GM21360 (cell line): ENCODE data around the gene TMEM235.
A peak's percentile ranks its signal among the peaks of the same experiment; 100 is the strongest.
"Not testable (repeated sequence)": the region's sequence is repeated elsewhere in the genome, so short reads cannot be mapped to it uniquely, and the experiment has no call there.

Experiments used
- ATAC-seq: cut with Tn5 transposase; IDR thresholded peaks from one replicate; pipeline ENCODE4 v1.9.1; 2021; ENCODE audit warnings: mild to moderate bottlenecking, moderate library complexity; ENCODE audit not compliant: unreplicated experiment

The TMEM235 gene

DNA sequence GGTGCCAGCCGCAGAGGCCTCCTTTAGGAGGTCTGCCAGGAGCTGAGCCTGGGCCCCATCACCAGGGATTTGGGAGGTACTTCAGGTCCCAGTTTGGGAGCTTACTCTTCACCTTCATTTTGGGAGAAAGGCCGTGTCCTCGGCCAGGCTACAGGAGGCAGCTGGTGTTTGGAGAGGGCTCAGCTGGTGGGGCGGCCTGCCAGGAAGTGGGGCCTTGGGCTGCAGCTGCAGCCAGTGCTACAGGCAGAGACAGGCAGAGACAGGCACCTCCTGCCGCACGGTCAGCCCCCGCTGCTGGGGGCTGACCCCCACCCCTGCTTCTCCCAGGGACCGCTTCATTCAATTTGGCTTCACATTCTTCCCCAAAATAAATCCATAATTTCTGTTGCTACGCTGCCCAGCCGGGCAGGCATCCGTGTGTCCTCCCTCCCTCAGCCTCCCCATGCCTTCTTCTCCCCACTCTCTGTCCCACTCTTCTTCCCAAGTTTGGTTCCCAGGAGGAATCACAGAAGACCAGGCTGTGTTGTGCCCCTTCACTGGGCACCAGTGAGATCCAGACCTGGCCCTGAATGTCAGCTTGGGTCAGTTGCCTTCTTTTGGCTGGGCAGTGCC lies 6.1 kb downstream of the TMEM235 start:
- no peak for ATAC-seq

DNA sequence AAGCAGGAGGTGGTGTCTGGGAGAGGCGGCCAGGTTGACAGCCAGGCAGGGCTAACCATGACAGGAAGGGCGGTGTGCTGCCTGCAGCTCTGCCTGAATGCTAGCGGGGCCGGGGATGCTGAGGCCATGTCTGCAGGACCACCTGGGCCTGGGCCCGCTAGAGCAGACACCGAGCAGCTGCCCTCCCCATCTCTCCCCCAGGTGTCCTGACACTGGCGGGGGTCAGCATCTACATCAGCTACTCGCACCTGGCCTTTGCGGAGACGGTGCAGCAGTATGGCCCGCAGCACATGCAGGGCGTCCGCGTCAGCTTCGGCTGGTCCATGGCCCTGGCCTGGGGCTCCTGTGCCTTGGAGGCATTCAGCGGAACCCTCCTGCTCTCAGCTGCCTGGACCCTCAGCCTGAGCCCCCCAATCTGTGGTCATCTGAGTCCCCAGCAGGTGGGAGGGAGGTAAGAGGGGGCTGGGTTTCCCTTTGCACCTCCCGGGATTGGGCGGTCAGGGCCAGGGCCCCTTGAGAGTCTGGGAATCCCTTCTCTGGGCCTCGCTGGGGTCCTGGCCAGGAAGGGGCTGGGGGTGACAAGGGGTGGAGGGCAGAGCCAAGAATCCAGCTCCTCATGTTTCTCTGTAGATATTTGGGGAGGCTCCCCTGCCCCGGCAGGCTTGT lies 7.5 kb downstream of the TMEM235 start:
- ATAC-seq = no peak

DNA sequence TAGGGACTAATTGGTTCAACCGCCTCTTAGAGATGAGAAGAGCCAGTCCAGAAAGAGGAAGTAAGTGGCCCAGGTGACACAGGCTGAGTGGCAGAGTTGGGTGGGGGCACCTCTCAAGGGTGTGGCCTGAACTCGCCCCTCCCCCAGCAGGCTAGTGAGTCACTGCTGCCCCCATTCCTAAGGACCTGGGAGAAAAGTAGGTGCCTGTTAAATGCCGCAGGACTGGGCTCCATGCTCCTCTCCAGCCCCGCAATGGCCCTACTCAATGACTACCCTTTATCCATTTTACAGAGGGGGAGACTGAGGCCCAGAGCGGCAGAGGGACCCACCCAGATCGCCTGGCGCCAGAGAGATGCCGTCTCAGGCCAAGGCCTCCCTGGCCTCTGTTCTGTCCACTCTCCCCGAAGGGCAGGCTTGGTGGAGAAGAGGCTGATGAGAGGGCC lies 8.1 kb downstream of the TMEM235 start:
- ATAC-seq = no peak

DNA sequence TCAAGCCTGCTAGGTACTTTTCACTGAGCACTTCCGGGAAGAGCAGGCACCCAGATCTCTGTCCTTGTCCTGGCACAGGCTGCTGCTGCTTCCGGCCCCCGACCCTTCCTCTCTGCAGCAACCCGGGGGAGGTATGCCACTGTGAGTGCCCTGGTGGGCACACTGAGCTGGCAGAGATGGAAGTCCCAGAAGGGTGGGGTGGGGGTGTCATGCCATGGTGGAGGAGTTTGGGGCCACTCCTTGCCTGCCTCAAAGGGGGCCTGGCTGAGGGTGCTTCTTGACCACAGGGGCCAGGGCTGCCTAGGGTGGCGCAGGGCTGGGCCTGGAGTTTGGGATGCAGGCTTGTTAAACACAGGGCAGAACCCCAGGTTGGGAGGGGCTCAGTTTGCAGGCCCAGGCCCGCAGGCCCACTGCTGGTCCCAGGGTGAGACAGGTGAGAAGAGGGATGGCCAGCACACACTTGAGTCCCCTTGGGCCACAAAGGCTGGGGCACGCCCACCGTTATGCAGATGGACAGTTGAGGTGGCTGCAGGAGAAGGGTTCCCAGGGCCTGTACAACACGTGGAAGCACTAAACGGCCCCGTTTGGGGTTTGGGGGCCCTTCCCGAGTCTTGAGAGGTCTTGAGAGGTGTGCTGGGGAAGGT lies 8.7 kb downstream of the TMEM235 start:
- no peak for ATAC-seq

DNA sequence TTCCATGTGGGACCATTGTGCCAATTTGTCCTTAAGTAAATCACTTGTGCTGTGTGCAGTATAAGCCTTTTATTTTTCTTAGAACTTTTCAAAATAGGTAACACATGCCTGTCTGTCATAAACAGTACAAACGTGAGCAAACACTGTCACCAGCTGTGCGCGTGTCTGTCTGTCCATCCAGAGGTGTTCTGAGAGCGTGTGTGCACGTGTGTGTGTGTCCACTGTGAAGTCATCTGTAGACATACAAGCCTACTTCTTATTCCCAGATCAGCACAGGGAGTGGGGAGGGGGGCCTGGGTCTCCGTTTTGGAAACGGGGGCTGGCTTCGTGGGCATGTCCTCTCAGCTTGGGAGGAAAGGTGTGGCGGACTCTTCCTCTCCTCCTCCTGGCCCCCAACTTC lies 9.4 kb downstream of the TMEM235 start:
- no peak for ATAC-seq

DNA sequence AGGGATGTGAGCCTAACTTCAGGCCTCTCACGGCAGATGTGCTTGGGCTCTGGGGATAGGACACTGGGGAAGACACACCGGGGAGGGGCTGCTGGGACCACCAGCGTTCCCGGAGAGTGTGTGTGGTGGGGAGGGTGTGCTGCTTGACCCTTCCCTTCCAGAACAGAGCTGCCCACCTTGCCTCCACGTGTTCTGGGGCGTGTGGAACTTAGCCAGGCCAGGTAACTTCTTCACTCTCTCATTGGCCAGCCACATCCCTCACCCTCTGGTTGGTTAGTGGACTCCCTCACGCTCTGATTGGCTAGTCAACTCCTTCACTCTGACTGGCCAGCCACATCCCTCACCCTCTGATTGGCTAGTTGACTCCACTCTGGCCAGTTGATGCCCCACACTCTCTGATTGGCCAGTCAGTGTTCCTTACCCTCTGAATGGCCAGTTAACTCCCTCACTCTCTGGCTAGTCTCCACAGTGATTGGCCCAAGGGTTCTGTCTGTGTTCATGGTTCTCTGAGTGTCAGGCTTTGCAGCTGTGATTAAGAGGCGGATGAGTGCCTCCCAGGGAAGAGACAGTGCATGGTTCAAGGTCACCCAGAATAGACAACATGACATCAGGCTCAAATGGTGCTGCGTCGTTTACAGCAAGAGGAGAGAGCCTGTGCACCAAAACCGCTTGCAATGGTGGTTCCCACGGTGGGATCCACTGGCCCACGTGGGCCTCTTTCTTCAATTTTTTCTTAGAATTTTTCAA lies 10.0 kb downstream of the TMEM235 start:
- no peak for ATAC-seq

DNA sequence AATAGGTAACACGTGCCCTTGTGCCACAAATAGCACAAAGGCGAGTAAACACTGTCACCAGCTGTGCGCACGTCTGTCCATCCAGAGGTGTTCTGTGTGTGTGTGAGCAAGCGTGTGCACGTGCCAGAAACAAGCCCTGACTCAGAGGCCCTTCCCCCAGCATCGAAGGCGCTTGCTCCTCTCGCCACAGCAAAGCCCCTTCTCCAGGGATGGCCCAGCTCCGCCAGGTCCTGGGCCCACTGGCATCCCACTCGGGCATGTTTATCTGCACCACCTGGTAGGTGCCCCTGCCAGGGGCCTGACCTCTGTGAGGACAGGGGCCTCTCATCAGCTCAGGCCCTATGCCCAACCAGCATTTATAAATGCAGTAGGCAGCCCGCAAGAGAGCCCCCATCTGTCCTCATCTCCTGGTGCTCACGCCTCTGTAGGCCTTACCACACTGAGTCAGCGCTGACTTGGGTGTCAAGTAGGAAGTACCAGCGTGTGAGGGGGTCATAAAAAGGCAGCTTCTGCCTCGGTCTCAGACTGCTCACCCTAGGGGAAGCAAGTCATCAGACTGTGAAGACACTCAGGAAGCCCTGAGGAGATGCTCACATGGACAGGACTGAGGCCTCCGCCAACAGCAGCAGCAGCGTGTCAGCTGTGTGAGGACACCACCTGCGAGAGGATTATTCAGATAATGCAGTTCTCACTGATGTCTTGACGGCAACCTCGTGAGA lies 10.8 kb downstream of the TMEM235 start:
- ATAC-seq = no peak

DNA sequence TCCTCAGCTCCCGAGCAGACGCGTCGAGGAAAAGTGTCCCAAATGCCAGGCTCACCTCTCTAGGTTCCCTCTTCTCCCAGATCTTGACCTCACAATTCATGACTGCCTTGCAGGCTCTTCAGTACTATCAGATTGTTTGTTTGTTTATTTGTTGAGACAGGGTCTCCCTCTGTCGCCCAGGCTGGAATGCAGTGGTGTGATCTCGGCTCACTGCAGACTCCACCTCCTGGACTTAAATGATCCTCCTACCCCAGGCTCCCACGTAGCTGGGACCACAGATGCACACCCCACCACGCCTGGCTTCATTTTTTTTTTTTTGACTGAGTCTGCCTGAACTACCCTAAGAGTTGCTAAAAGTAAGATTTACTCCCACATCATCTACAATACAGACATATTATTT lies 15.9 kb downstream of the TMEM235 start:
- ATAC-seq = no peak

DNA sequence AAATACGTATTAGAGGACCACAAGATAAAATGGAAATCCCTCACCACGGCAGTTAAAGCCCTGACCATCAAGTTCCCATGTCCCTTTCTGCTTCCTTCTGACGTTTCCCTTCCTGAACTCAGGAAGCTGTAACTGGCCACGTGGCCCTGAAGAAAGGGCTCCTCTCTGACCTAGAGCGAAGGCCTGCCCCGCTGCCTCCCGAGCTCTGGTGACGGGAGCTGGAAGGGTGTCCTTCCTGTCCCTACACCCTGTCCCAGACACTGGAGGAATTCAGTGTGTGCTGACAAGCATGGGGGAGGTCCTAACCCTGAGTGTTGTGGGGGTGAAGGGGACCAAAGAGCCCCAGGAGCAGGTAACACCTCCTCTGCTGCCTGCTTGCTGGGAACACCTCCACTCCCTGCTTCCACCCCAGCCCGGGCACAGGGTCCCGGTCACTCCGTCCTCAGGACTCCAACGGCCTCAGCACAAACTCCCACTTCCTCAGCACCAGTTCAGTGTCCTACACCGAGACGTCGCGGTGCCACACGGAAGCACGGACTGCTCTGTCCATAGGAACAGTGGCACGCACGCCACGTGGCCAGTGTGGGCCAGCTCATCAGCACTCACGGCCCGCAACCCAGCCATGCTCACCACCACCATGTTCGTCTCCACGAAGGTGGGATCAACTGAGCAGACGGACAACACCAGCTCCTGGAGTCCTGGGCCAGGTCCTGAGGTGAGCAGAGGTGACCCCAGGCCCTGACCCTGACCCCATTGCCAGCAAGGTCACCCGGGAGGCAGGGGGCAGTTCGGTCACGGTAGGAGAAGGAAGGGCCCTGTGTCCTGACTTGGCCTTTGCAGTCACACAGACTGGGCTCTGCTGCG lies 16.9 kb downstream of the TMEM235 start:
- no peak for ATAC-seq

DNA sequence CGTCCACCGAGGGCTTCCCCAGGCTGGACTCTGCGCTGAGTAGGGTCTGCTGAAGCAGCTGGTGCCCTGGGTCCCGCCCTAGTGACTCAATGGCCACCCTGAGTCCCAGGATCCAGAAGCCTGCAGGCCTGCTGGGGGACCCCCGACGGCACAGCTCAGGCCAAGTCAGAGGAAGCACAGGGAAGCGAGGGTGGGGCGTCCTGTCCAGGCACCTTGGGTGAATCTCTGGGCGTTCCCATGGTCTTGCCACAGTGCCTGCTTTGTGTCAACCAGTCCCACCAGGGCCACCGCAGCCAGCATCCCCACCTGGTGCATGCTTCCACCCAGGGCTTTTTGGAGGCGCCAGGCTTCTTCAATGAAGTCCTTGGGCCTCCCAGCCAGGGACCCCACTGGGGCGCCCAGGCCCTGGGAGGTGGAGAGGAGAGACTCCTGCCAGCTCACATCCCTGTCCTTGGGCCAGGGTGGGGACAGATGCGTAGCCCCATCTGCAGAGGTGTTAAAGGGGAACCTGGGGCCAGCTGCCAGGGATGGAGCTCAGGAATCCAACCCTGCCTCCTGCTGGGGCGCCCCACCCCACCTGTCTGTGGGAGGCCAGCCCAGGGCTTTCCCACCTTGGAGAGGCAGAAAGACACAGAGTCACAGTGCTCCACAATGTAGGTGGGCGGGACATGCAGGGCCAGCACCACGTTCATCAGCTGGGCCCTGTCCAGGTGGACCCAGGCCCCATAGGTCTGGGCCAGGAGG lies 17.8 kb downstream of the TMEM235 start:
- ATAC-seq = no peak

DNA sequence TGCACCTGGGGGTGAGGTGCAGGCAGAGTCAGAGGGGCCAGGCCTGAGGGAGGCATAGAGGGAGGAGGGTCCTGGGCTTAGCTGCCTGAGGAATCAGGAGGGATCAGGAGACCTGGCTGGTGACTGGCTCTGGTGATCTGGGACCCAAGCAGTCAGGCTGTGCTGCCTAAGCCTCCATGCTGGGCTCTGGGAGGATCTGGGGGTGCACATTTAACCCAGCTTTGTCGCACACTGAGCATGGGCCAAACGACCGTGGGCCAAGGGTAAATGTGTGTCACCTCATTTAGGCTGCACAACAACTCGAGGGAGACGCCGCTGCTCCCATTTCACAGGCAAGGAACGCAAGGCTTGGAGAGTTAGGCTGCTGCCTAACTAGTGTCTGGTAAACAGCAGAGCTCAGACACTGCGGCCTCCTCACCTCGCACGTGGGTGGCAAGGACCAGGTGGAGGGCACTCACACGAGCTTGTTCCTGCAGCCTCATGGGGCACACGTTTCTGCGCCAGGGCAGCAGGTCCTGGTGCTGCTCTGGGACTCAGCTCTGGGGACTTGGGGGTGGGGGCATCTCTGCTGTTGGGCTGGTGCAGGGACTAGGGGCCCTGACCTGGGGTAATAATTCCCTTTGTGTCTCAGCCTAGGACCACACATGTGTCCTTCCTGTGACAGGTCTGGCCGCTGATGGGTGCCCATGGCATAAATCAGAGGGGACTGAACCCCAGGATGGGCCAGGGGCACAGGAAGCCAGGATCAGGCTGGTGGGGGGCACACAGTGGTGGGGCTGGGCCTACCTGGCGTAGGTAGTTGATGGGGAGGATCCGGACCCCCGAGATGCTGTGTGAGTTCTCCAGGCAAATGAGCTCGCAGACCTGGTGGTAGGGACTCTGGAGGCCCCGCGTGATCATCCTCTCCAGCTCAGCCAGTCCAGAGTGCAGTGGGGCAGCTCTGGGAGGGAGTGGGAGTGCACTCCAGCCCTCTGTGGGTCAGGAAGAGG lies 18.7 kb downstream of the TMEM235 start:
- ATAC-seq = no peak

DNA sequence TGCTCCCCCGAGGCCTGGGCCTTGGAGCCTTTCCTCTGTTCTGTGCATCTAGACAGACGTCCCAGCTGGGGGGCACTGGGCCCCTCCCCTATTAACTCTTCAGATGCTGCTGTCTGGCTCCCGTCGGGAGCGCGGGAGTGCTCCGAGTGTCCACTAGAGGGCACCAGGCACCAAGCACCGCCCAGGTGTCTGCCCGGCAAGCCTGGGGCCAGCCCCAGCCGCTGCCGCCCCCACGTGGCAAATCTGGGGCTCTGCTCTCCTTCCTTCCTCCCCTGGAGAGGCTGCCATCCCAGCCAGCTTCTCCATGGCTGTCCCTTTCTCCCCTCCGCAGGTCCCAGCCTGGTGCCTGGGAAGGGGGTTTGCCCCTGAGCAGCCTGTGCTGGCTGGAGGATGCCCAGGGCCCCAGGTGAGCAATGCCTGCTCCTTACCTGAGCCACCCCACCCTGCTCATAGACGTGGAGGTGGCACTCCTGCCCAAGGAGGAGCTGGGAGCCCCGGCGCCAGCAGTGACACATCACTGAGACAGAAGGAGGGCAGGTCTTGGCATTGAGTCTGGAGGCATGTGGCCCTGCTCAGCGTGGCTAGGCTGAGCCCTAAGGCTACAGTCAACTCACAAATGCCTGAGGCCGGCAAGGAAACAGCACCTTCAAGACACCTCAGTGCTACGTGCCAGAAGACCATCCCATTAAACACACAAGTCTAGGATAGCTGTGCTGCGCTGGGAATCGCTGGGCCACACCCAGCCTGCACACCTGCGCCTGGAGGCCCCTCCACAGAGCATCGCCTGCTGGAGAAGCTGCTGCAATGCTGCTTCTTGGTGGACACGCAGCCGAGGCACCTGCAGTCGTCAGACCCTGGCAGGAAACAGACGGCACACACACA lies 19.7 kb downstream of the TMEM235 start:
- peak; percentile 42 for ATAC-seq

DNA sequence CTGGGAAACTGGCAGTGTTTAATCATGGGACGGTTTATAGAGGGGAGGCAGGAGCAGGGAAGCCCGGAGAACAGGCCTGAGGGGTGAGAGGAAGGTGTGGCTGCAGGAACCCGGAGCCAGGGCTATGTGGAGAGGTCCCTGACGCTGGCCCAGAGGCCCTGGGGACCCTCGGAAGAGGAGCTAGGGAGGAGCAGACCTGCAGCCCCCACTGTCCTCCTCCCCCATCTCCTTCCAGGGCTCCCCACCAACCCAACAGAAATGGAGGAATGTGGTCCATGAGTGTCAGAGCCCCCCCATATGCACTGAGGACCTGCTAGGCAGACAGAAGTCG lies 20.3 kb downstream of the TMEM235 start:
- ATAC-seq = no peak

DNA sequence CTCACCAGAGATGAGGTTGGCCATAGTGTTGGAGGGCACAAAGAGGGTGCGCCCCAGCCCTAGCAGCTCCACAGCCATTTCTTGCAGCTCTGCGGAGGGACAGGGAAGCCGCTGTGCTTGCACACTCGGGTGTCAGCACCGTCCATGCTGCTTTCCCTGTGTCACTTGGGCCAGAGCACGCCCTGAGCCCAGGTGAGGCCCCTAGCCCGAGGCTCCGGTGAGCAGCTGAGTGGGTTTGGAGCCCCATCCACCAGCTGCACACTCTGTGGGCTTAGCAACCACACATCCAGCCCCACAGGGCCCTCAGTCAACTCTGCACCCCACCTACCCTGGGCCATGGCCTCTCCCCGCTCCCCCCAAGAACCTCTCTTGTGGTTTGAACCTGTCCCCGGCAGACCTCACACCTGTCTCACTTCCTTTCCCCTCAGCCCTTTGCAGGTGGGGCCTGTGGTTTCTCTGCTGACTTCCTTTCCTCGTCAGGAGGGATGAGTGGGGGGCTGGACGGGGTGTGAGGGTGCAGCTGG lies 20.7 kb downstream of the TMEM235 start:
- ATAC-seq = no peak

DNA sequence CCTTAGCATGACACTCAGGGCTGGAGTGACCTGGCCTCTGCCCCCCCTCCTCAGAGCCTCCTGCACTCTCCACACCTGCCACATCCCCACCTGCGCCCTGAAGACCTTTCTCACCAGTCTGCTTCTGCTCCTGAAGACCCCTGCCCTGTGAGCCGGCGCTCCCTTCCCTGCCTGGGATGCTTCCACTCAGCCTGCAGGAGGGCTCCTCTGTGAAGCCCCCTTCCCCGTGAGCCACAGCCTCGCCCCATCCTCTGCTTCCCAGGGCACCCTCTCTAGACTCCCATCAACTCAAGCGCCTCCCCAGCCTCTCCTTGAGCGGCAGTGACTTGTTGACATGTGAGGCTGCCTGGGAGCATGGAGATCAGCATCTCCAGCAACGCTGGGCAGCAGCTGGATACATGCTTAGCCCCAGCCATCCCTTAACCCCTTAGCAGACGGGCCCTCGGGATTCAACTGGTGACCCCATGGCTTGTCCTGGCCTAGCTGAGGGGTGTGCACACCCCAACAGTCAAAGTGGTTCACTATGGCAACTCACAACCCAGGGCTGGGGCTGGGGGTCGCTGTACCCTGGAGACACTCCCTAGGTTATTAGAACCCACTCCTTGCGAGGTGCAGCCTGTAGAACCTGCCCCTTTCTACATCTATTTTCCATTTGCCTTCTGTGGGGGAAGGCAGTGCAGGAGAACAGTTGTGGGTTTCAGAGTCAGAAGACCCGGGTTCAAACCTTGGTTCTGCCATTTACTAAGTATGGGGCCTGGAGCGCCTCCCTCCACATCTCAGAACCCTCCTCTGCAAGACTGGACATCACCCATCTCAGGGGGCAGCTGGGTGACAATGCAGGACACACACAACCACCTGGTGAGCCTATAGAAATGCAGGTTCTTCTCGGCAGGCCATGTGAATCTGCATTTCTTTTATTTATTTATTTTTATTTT lies 21.5 kb downstream of the TMEM235 start:
- ATAC-seq = no peak

DNA sequence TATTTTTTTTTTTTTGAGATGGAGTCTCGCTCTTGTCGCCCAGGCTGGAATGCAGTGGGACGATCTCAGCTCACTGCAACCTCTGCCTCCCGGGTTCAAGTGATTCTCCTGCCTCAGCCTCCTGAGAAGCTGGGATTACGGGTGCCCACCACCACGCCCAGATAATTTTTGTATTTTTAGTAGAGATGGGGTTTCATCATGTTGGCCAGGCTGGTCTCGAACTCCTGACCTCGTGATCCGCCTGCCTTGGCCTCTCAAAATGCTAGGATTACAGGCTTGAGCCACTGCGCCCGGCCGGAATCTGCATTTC lies 22.2 kb downstream of the TMEM235 start:
- ATAC-seq = not testable (repeated sequence)
